Activated naive CD4-positive, alpha-beta T cell (primary cell): ENCODE data around the gene FBLN1.
"Not testable (repeated sequence)": the region's sequence is repeated elsewhere in the genome, so short reads cannot be mapped to it uniquely, and the experiment has no call there.

Source experiments
- DNase-seq, 4 experiments: peaks; one replicate each; lab custom pipeline; 2025; lab: John Stamatoyannopoulos, UW

Gene FBLN1

GRCh38 chr22:45612940-45613339 lies 110.3 kb downstream of the FBLN1 start:
- no peak for DNase-seq

GRCh38 chr22:45615364-45615763 lies 112.7 kb downstream of the FBLN1 start:
- DNase-seq = no peak

GRCh38 chr22:45616432-45616831 lies 113.7 kb downstream of the FBLN1 start:
- DNase-seq = no peak

GRCh38 chr22:45617948-45618347 lies 115.3 kb downstream of the FBLN1 start:
- DNase-seq = no peak

GRCh38 chr22:45620706-45621105 lies 118.0 kb downstream of the FBLN1 start:
- DNase-seq = no peak

- DNase-seq = no peak
Observed at GRCh38 chr22:45621836-45622600, 119.3 kb downstream of the FBLN1 start.

GRCh38 chr22:45623464-45624145 lies 120.9 kb downstream of the FBLN1 start:
- DNase-seq = not testable (repeated sequence)

GRCh38 chr22:45626198-45626651 lies 123.5 kb downstream of the FBLN1 start:
- no peak for DNase-seq

- no peak for DNase-seq
Observed at GRCh38 chr22:45627489-45628233, 125.0 kb downstream of the FBLN1 start.

GRCh38 chr22:45628515-45628914 lies 125.8 kb downstream of the FBLN1 start:
- DNase-seq = no peak

GRCh38 chr22:45629469-45630089 lies 126.9 kb downstream of the FBLN1 start:
- DNase-seq = no peak

- no peak for DNase-seq
Observed at GRCh38 chr22:45630436-45630835, 127.8 kb downstream of the FBLN1 start.

- no peak for DNase-seq
Observed at GRCh38 chr22:45631140-45631840, 128.6 kb downstream of the FBLN1 start.

GRCh38 chr22:45631841-45632238 lies 129.2 kb downstream of the FBLN1 start:
- DNase-seq = no peak

GRCh38 chr22:45632791-45633515 lies 130.3 kb downstream of the FBLN1 start:
- DNase-seq = no peak

GRCh38 chr22:45636683-45637082 lies 134.0 kb downstream of the FBLN1 start:
- DNase-seq = no peak

- no peak for DNase-seq
Observed at GRCh38 chr22:45638197-45638596, 135.5 kb downstream of the FBLN1 start.

GRCh38 chr22:45638834-45639746 lies 136.4 kb downstream of the FBLN1 start:
- DNase-seq = no peak

GRCh38 chr22:45639747-45640102 lies 137.0 kb downstream of the FBLN1 start:
- DNase-seq = no peak
